ENCODE data around the gene BTNL2.

DNA sequence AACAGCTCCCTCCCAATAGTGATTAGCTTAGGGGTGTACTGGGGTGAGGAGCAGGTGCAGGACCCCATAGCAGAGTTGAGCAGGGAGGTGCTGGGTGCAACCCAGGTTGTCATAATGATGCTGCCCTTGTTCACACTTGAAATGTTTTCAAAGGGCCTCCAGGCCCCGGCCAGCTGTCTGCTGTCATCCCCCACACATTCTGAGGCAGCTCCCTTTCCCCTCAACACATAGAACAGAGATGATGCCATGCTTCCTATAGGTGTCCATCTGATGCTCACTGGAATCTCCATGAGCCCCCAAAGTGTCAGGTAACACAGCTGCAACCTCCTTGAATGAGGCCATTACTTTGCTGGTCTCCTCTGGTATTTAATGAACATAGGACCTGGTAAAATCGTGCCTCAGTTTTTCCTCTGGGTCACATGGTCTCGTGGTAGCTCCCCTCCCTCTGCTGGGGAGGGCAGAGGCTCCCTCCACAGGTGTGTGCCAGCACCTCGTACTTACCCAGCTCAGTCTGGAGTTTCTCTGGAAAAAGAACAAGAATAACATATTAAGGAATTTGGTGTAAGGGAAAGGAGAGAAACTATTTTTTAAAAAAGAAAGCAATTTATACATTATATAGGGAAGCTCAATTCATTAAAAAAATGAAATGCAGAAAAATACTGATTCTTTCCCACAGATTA, 5.6 kb downstream of the BTNL2 start:
- TF ChIP-seq, protein P1, sequence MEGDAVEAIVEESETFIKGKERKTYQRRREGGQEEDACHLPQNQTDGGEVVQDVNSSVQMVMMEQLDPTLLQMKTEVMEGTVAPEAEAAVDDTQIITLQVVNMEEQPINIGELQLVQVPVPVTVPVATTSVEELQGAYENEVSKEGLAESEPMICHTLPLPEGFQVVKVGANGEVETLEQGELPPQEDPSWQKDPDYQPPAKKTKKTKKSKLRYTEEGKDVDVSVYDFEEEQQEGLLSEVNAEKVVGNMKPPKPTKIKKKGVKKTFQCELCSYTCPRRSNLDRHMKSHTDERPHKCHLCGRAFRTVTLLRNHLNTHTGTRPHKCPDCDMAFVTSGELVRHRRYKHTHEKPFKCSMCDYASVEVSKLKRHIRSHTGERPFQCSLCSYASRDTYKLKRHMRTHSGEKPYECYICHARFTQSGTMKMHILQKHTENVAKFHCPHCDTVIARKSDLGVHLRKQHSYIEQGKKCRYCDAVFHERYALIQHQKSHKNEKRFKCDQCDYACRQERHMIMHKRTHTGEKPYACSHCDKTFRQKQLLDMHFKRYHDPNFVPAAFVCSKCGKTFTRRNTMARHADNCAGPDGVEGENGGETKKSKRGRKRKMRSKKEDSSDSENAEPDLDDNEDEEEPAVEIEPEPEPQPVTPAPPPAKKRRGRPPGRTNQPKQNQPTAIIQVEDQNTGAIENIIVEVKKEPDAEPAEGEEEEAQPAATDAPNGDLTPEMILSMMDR (IDR thresholded peaks at IDR 0.05) = no peak
- no peak for TF ChIP-seq POLR2A (IDR thresholded peaks at IDR 0.05)
